Stimulated activated CD4-positive, alpha-beta T cell treated with anti-CD3 and anti-CD28 coated beads, Interleukin-15, amount 100 ng/mL, for 48 hours (primary cell): ENCODE measurements around the gene GPX3.

Experiments used
- DNase-seq, 2 donors: peaks; one replicate each; pipeline ENCODE4 v3.0.0-alpha.2; 2020; ENCODE audit warnings: low read depth in 2 of 2

GPX3 gene

DNA sequence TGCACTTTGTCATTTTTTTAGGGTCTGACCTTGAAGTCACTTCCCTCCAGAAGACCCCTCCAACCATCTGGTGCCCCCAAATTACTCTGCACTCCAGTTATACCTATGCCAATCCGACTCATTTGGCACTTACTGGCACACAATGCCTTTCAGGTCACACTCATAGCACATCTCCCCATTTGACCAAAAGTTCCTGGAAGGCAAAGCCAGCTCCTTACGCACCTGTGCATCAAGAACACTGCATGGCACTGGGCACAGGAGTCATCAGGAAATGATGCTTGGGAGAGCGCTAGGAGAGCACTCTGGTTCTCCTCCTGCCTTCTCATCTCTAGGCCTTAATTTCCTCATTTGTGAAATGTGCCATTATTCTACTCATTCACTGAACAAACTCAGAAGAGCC is 57.6 kb downstream of the GPX3 start:
- no peak for DNase-seq
